ENCODE data around the gene ZDHHC14.

Gene ZDHHC14

GRCh38 chr6:157645201-157645795, 264.3 kb downstream of the ZDHHC14 start:
- H3K4me3 ChIP-seq (ENCODE audit: low read depth, low read length): no peak overlapping the region
- DNase-seq (ENCODE audit: low read depth): no peak
- no peak for TF ChIP-seq CTCF (IDR thresholded peaks at IDR 0.05; ENCODE audit: insufficient read depth, low read depth, low read length, missing control alignments)

GRCh38 chr6:157646012-157646411, 265.0 kb downstream of the ZDHHC14 start:
- no peak for TF ChIP-seq CTCF (IDR thresholded peaks at IDR 0.05; ENCODE audit: insufficient read depth, low read depth, low read length, missing control alignments)
- no peak for DNase-seq (ENCODE audit: low read depth)
- H3K4me3 ChIP-seq (ENCODE audit: low read depth, low read length): no peak overlapping the region

- no peak for TF ChIP-seq CTCF (IDR thresholded peaks at IDR 0.05; ENCODE audit: insufficient read depth, low read depth, low read length, missing control alignments)
Measured at GRCh38 chr6:157647261-157647915, 266.4 kb downstream of the ZDHHC14 start.

GRCh38 chr6:157648561-157648960, 267.6 kb downstream of the ZDHHC14 start:
- DNase-seq (ENCODE audit: low read depth): no peak
- H3K4me3 ChIP-seq (ENCODE audit: low read depth, low read length): no peak overlapping the region
- TF ChIP-seq CTCF (IDR thresholded peaks at IDR 0.05; ENCODE audit: insufficient read depth, low read depth, low read length, missing control alignments): no peak

More at GRCh38 chr6:157647261-157647915, 266.4 kb downstream of the ZDHHC14 start:
- H3K4me3 ChIP-seq (ENCODE audit: low read depth, low read length): no peak overlapping the region
- no peak for DNase-seq (ENCODE audit: low read depth)

GRCh38 chr6:157649311-157650260, 268.6 kb downstream of the ZDHHC14 start:
- DNase-seq (ENCODE audit: low read depth): no peak
- TF ChIP-seq CTCF (IDR thresholded peaks at IDR 0.05; ENCODE audit: insufficient read depth, low read depth, low read length, missing control alignments): no peak
- H3K4me3 ChIP-seq (ENCODE audit: low read depth, low read length): no peak overlapping the region

- DNase-seq (ENCODE audit: low read depth): no peak
- TF ChIP-seq CTCF (IDR thresholded peaks at IDR 0.05; ENCODE audit: insufficient read depth, low read depth, low read length, missing control alignments): no peak
Measured at GRCh38 chr6:157650261-157650640, 269.3 kb downstream of the ZDHHC14 start.

More at GRCh38 chr6:157650261-157650640, 269.3 kb downstream of the ZDHHC14 start:
- H3K4me3 ChIP-seq (ENCODE audit: low read depth, low read length): no peak overlapping the region

Data from GM12865 (cell line).